H9 (cell line): Measurements from ENCODE around the gene CEP164. TPM values are rescaled to one million over a fixed set of nuclear protein-coding genes. Genes with fewer than 3 reads are reported as not detected.
A peak's percentile ranks its signal among the peaks of the same experiment; 100 is the strongest.

Source experiments
- DNase-seq: peaks from one replicate; pipeline ENCODE4 v3.0.0-alpha.2; 2017
- H2AFZ ChIP-seq: one replicate; pipeline ENCODE4 v1.6.1; 2013; ENCODE audit warnings: mild to moderate bottlenecking, low read length, control low read depth, moderate library complexity
- H2AK5ac ChIP-seq: 2 replicates; pipeline ENCODE4 v1.6.1; 2013; ENCODE audit warnings: low read length, control low read depth, mixed read lengths; ENCODE audit not compliant: insufficient read length
- H2BK120ac ChIP-seq: one replicate; pipeline ENCODE4 v1.6.1; 2013; ENCODE audit warnings: low read depth, mild to moderate bottlenecking, low read length, control low read depth, inconsistent platforms; ENCODE audit not compliant: poor library complexity, severe bottlenecking
- H2BK12ac ChIP-seq: 2 replicates; pipeline ENCODE4 v1.6.1; 2013; ENCODE audit warnings: low read length, control low read depth, mixed read lengths, low read depth; ENCODE audit not compliant: insufficient read length
- H2BK15ac ChIP-seq: 2 replicates; pipeline ENCODE4 v1.6.1; 2013; ENCODE audit warnings: low read depth, low read length, control low read depth
- H2BK20ac ChIP-seq: one replicate; pipeline ENCODE4 v1.6.1; 2013; ENCODE audit warnings: low read depth, mild to moderate bottlenecking, low read length, control low read depth, inconsistent platforms; ENCODE audit not compliant: poor library complexity, severe bottlenecking
- H2BK5ac ChIP-seq: 2 replicates; pipeline ENCODE4 v1.6.1; 2013; ENCODE audit warnings: low read length, control low read depth, mixed read lengths; ENCODE audit not compliant: insufficient read length
- H3K14ac ChIP-seq: 2 replicates; pipeline ENCODE4 v1.6.1; 2013; ENCODE audit warnings: low read length, control low read depth; ENCODE audit not compliant: insufficient read depth
- H3K18ac ChIP-seq: 2 replicates; pipeline ENCODE4 v1.6.1; 2013; ENCODE audit warnings: low read depth, mild to moderate bottlenecking, mixed read lengths, low read length, control low read depth; ENCODE audit not compliant: insufficient read length
- H3K23ac ChIP-seq: 2 replicates; pipeline ENCODE4 v1.6.1; 2013; ENCODE audit warnings: low read length, control low read depth, mixed read lengths, low read depth; ENCODE audit not compliant: insufficient read length
- H3K23me2 ChIP-seq: 2 replicates; pipeline ENCODE4 v1.6.1; 2013; ENCODE audit warnings: low read depth, mild to moderate bottlenecking, mixed read lengths, low read length, control low read depth; ENCODE audit not compliant: insufficient read length, poor library complexity, severe bottlenecking
- H3K27ac ChIP-seq: 2 replicates; pipeline ENCODE4 v1.5.1; 2013; ENCODE audit warnings: low read length, control low read depth, mixed read lengths, low read depth; ENCODE audit not compliant: insufficient read length
- H3K27me3 ChIP-seq: 2 replicates; pipeline ENCODE4 v1.6.1; 2013; ENCODE audit warnings: low read length, control low read depth, inconsistent platforms; ENCODE audit not compliant: insufficient read depth
- H3K4ac ChIP-seq: 2 replicates; pipeline ENCODE4 v1.6.1; 2013; ENCODE audit warnings: low read depth, mild to moderate bottlenecking, control low read depth, inconsistent platforms, low read length, moderate library complexity
- H3K4me1 ChIP-seq: 2 replicates; pipeline ENCODE4 v1.6.1; 2013; ENCODE audit warnings: low read length, control low read depth, inconsistent platforms; ENCODE audit not compliant: insufficient read depth
- H3K4me2 ChIP-seq: 2 replicates; pipeline ENCODE4 v1.6.1; 2013; ENCODE audit warnings: low read length, control low read depth, mixed read lengths; ENCODE audit not compliant: insufficient read length, insufficient read depth
- H3K56ac ChIP-seq: 2 replicates; pipeline ENCODE4 v1.6.1; 2013; ENCODE audit warnings: low read depth, mild to moderate bottlenecking, mixed read lengths, low read length, control low read depth; ENCODE audit not compliant: insufficient read length
- H3K79me1 ChIP-seq: 2 replicates; pipeline ENCODE4 v1.6.1; 2013; ENCODE audit warnings: low read depth, mild to moderate bottlenecking, moderate library complexity, low read length, control low read depth, inconsistent platforms; ENCODE audit not compliant: insufficient read depth, poor library complexity, severe bottlenecking
- H3K79me2 ChIP-seq: 2 replicates; pipeline ENCODE4 v1.6.1; 2013; ENCODE audit warnings: low read length, control low read depth, inconsistent platforms; ENCODE audit not compliant: insufficient read depth
- H3K9ac ChIP-seq: 2 replicates; pipeline ENCODE4 v1.6.1; 2013; ENCODE audit warnings: low read length, control low read depth, mixed read lengths; ENCODE audit not compliant: insufficient read length; ENCODE audit errors: extremely low read depth
- H3K9me3 ChIP-seq: one replicate; pipeline ENCODE4 v1.6.1; 2013; ENCODE audit warnings: low read depth, low read length, inconsistent platforms; ENCODE audit not compliant: control insufficient read depth
- H3T11ph ChIP-seq: one replicate; pipeline ENCODE4 v1.6.1; 2013; ENCODE audit warnings: mild to moderate bottlenecking, low read length, control low read depth, inconsistent platforms
- H4K20me1 ChIP-seq: one replicate; pipeline ENCODE4 v1.6.1; 2013; ENCODE audit not compliant: control insufficient read depth, insufficient read length, insufficient read depth
- H4K5ac ChIP-seq: 2 replicates; pipeline ENCODE4 v1.6.1; 2013; ENCODE audit warnings: low read depth, mild to moderate bottlenecking, mixed read lengths, low read length, control low read depth; ENCODE audit not compliant: insufficient read length
- H4K8ac ChIP-seq: replicated peaks from 2 replicates; pipeline ENCODE4 v1.6.1; 2013; ENCODE audit warnings: low read length, control low read depth, mixed read lengths, low read depth; ENCODE audit not compliant: insufficient read length
- H4K91ac ChIP-seq: 2 replicates; pipeline ENCODE4 v1.6.1; 2013; ENCODE audit warnings: low read depth, mild to moderate bottlenecking, moderate library complexity, mixed read lengths, low read length, control low read depth; ENCODE audit not compliant: insufficient read length
- H3K27ac Mint-ChIP-seq, 3 experiments: 2 replicates in 2 of 3; 3 replicates in 1 of 3; pipeline ENCODE4 v1.8.0; 2020 to 2021; ENCODE audit warnings: mixed read lengths in 3 of 3, mild to moderate bottlenecking in 1 of 3, moderate library complexity in 1 of 3
- H3K27me3 Mint-ChIP-seq: 2 replicates; pipeline ENCODE4 v1.8.0; 2021; ENCODE audit warnings: low read depth, mild to moderate bottlenecking, moderate library complexity, mixed read lengths
- H3K36me3 Mint-ChIP-seq, 3 experiments: 2 replicates in 2 of 3; 3 replicates in 1 of 3; pipeline ENCODE4 v1.8.0; 2020 to 2021; ENCODE audit warnings: low read depth in 3 of 3, mixed read lengths in 3 of 3; ENCODE audit not compliant: insufficient read depth in 1 of 3
- H3K4me1 Mint-ChIP-seq, 2 experiments: 2 replicates each; pipeline ENCODE4 v1.8.0; 2020; ENCODE audit warnings: mixed read lengths in 2 of 2
- H3K4me3 Mint-ChIP-seq, 2 experiments: 2 replicates in 1 of 2; 3 replicates in 1 of 2; pipeline ENCODE4 v1.8.0; 2020 to 2021; ENCODE audit warnings: mild to moderate bottlenecking in 2 of 2, mixed read lengths in 2 of 2, moderate library complexity in 1 of 2
- H3K9me3 Mint-ChIP-seq, 2 experiments: 2 replicates in 1 of 2; 3 replicates in 1 of 2; pipeline ENCODE4 v1.8.0; 2020; ENCODE audit warnings: mild to moderate bottlenecking in 2 of 2, mixed read lengths in 2 of 2, moderate library complexity in 1 of 2
- CTCF ChIP-seq: fragments of 200-600 bp; sonication (generic); conservative IDR thresholded peaks from 3 replicates; pipeline ENCODE4 v1.8.0; 2021; ENCODE audit warnings: antibody characterized with exemption, mild to moderate bottlenecking
- WGBS: extraction: QIAGEN DNeasy Blood & Tissue Kit; methylation state at CpG from one replicate; pipeline ENCODE4 v1.1.7; 2013; ENCODE audit warnings: missing lambda C conversion rate, low lambda C conversion rate, mixed read lengths; ENCODE audit not compliant: insufficient read length; ENCODE audit errors: extremely low coverage; 5-methylcytosine and 5-hydroxymethylcytosine counted together
- total RNA-seq: library from RNA; stranded (reverse); gene quantifications from 2 replicates; pipeline ENCODE4 v1.2.1, GENCODE V29; 2021

The CEP164 gene
- total RNA-seq, 1 experiment from 2014 or later = 24.9 TPM

DNA sequence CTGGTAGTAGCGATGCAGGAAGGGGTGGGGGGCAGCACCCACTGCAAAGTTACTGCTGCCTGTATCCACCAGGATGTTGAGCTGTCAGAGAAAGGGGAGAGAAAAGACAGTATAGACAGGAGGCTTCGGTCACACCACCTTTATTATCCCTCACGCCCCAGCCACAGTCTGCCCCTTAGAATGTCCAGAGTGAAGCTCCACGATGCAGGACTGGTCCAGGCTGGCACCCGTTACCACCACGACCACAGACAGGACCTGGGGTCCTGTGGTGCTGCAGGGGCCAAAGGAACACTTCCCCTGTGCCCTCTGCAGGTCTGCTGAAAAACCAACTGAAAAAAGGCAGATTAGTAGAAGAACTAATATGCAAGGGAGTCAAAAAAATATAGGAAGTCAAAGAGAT, 30.8 kb upstream of the CEP164 start:
- Histone ChIP-seq H3K18ac (no peak overlapping the region), H3K4ac (no peak overlapping the region), H3T11ph (no peak overlapping the region), H3K79me2 (no peaks in the 10 kb centered on the region), H2BK12ac (no peak overlapping the region), H3K4me2 (no peak overlapping the region), H2AK5ac (no peak overlapping the region), H2BK15ac (no peak overlapping the region), H3K23ac (no peak overlapping the region), H4K91ac (no peak overlapping the region), H3K9me3 (no peaks in the 10 kb centered on the region), H4K20me1 (no peaks in the 10 kb centered on the region), H2AFZ (no peak overlapping the region), H4K5ac (no peak overlapping the region), H2BK20ac (no peak overlapping the region), H3K4me1 (peaks cover 4% of the 10 kb centered on the region; the same call in 1 of the 2 replicates), H3K79me1 (no peaks in the 10 kb centered on the region), H2BK120ac (no peak overlapping the region), H3K27me3 (no peaks in the 10 kb centered on the region), H4K8ac (no peak overlapping the region), H3K14ac (no peak overlapping the region), H3K56ac (no peak overlapping the region), H3K27ac (no peak overlapping the region), H2BK5ac (no peak overlapping the region), H3K9ac (no peak overlapping the region), H3K23me2 (no peaks in the 10 kb centered on the region)
- no peak for TF ChIP-seq CTCF
- Mint-ChIP-seq H3K9me3 (no peaks in the 10 kb centered on the region), H3K27me3 (no peaks in the 10 kb centered on the region; the same call in 1 of the 2 replicates), H3K36me3 (peaks cover 0 to 15% (median 11%) of the 10 kb centered on the region in 3 experiments; a peak in 4 of 7 replicates), H3K4me1 (peaks cover 21% of the 10 kb centered on the region in 2 experiments), H3K4me3 (no peak overlapping the region), H3K27ac (peak overlapping the region in 1 of 3 experiments; percentile 26; a peak in 2 of 7 replicates)
- no CpG with 5 or more reads among the region's 6 CpGs for WGBS
- no peak for DNase-seq
